ENCODE results near the gene SSBP2.

SSBP2 gene

DNA sequence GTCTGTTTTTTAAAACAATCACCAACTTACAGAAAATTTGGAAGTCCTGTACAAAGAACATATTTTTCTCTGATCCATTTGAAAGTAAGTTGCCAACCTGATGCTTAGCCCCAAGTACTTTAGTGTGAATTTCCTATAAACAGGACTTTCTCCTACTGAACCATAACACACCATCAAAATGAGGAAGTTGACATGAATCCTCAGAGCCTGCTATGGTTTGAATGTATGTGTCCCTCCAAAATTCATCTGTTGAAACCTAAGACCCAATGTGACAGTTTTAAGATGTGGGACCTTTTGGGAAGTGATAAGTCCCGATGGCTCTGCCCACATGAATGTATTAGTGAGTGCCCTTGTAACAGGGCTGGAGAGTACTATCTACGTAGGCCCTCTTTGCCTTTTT, 350.5 kb downstream of the SSBP2 start:
- Histone ChIP-seq H4K20me1 (ENCODE audit: low read depth, low read length) (no peaks in the 10 kb centered on the region), H3K27ac (ENCODE audit: low read depth, low read length) (no peak overlapping the region), H3K9ac (ENCODE audit: low read length) (no peak overlapping the region), H3K79me2 (ENCODE audit: insufficient read depth, low read length) (no peaks in the 10 kb centered on the region), H3K4me2 (ENCODE audit: low read depth, low read length, poor library complexity, severe bottlenecking) (no peak overlapping the region), H2AFZ (ENCODE audit: low read depth, low read length, severe bottlenecking) (no peak overlapping the region), H3K9me2 (replicated peaks; ENCODE audit: insufficient read depth, low read length) (no peaks in the 10 kb centered on the region), H3K9me3 (ENCODE audit: insufficient read depth, low read length) (no peaks in the 10 kb centered on the region), H3K27me3 (ENCODE audit: low read length) (no peaks in the 10 kb centered on the region), H3K4me3 (ENCODE audit: insufficient read depth, low read length, poor library complexity, severe bottlenecking) (no peak overlapping the region), H3K36me3 (ENCODE audit: low read length) (no peaks in the 10 kb centered on the region), H3F3A (ENCODE audit: insufficient read depth) (no peaks in the 10 kb centered on the region)
- TF ChIP-seq, protein P1, sequence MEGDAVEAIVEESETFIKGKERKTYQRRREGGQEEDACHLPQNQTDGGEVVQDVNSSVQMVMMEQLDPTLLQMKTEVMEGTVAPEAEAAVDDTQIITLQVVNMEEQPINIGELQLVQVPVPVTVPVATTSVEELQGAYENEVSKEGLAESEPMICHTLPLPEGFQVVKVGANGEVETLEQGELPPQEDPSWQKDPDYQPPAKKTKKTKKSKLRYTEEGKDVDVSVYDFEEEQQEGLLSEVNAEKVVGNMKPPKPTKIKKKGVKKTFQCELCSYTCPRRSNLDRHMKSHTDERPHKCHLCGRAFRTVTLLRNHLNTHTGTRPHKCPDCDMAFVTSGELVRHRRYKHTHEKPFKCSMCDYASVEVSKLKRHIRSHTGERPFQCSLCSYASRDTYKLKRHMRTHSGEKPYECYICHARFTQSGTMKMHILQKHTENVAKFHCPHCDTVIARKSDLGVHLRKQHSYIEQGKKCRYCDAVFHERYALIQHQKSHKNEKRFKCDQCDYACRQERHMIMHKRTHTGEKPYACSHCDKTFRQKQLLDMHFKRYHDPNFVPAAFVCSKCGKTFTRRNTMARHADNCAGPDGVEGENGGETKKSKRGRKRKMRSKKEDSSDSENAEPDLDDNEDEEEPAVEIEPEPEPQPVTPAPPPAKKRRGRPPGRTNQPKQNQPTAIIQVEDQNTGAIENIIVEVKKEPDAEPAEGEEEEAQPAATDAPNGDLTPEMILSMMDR (IDR thresholded peaks at IDR 0.05; ENCODE audit: insufficient read depth, low read length, poor library complexity, severe bottlenecking), result no peak
- TF ChIP-seq EZH2phosphoT487 (conservative IDR thresholded peaks at IDR 0.05; ENCODE audit: low read length), result no peak

- Histone ChIP-seq H3F3A (ENCODE audit: insufficient read depth) (no peaks in the 10 kb centered on the region), H2AFZ (ENCODE audit: low read depth, low read length, severe bottlenecking) (no peak overlapping the region), H3K4me3 (ENCODE audit: insufficient read depth, low read length, poor library complexity, severe bottlenecking) (no peak overlapping the region), H3K9ac (ENCODE audit: low read length) (no peak overlapping the region), H3K4me2 (ENCODE audit: low read depth, low read length, poor library complexity, severe bottlenecking) (no peak overlapping the region), H3K9me3 (ENCODE audit: insufficient read depth, low read length) (no peaks in the 10 kb centered on the region), H3K36me3 (ENCODE audit: low read length) (no peaks in the 10 kb centered on the region), H3K27me3 (ENCODE audit: low read length) (no peaks in the 10 kb centered on the region), H3K27ac (ENCODE audit: low read depth, low read length) (no peak overlapping the region), H3K9me2 (replicated peaks; ENCODE audit: insufficient read depth, low read length) (no peaks in the 10 kb centered on the region), H3K79me2 (ENCODE audit: insufficient read depth, low read length) (no peaks in the 10 kb centered on the region), H4K20me1 (ENCODE audit: low read depth, low read length) (no peaks in the 10 kb centered on the region)
- no peak for TF ChIP-seq EZH2phosphoT487 (conservative IDR thresholded peaks at IDR 0.05; ENCODE audit: low read length)
- TF ChIP-seq, protein P1 (IDR thresholded peaks at IDR 0.05; ENCODE audit: insufficient read depth, low read length, poor library complexity, severe bottlenecking), result no peak
These were observed 352.2 kb downstream of the SSBP2 start for GRCh38 chr5:81398741-81399140.

DNA sequence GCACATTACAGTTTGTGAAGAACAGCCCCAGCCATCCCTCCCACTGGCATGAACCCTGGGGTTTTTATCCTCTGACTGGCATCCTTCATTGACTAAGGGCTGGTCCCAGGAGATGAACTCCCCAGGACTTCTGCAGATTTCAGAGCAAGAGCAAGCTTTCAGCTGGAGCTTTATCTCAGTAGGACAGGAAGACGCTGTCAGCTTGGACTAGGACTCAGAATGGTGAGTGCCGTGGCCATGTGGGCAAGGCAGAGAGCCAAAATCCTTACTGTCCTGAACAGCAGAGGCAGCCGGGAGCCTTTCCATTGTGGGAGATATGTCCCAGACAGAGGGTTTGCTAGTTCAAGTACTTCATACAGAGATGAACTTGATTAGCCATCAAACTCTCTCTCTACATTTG, 353.7 kb downstream of the SSBP2 start:
- no peaks in the 10 kb centered on the region for H3K9me2 ChIP-seq (replicated peaks; ENCODE audit: insufficient read depth, low read length)
- no peaks in the 10 kb centered on the region for H4K20me1 ChIP-seq (ENCODE audit: low read depth, low read length)
- TF ChIP-seq EZH2phosphoT487 (conservative IDR thresholded peaks at IDR 0.05; ENCODE audit: low read length), result no peak
- TF ChIP-seq, protein P1 (IDR thresholded peaks at IDR 0.05; ENCODE audit: insufficient read depth, low read length, poor library complexity, severe bottlenecking), result no peak
- H3K4me3 ChIP-seq (ENCODE audit: insufficient read depth, low read length, poor library complexity, severe bottlenecking), result no peak overlapping the region
- H3K79me2 ChIP-seq (ENCODE audit: insufficient read depth, low read length), result no peaks in the 10 kb centered on the region
- H3F3A ChIP-seq (ENCODE audit: insufficient read depth), result no peaks in the 10 kb centered on the region
- H3K27ac ChIP-seq (ENCODE audit: low read depth, low read length), result no peak overlapping the region
- no peaks in the 10 kb centered on the region for H3K9me3 ChIP-seq (ENCODE audit: insufficient read depth, low read length)
- H3K27me3 ChIP-seq (ENCODE audit: low read length), result no peaks in the 10 kb centered on the region
- H3K36me3 ChIP-seq (ENCODE audit: low read length), result no peaks in the 10 kb centered on the region
- no peak overlapping the region for H2AFZ ChIP-seq (ENCODE audit: low read depth, low read length, severe bottlenecking)
- no peak overlapping the region for H3K4me2 ChIP-seq (ENCODE audit: low read depth, low read length, poor library complexity, severe bottlenecking)
- no peak overlapping the region for H3K9ac ChIP-seq (ENCODE audit: low read length)

Measured in SU-DHL-6 (cell line).